ENCODE results near the gene LSM6.

The LSM6 gene

DNA sequence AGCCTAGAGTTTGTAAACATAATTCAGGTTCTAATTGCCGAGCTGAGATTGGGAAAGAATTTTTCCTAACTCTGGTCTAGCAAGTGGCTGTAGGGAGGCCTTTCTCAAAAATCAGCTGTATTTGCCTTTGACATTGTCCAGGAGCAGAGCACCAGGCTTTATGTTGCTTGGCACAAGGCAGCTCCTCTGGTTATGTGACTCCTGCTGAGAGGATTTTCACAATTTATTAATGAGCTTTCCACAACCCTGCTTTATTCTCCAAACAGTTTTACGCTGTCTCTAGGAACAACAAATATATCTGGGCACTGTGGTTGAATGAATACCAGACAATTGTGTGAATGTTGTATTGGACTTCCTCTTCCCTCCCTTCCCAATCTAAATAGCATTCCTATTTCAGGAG is 14.9 kb downstream of the LSM6 start:
- DNase-seq: no peak

DNA sequence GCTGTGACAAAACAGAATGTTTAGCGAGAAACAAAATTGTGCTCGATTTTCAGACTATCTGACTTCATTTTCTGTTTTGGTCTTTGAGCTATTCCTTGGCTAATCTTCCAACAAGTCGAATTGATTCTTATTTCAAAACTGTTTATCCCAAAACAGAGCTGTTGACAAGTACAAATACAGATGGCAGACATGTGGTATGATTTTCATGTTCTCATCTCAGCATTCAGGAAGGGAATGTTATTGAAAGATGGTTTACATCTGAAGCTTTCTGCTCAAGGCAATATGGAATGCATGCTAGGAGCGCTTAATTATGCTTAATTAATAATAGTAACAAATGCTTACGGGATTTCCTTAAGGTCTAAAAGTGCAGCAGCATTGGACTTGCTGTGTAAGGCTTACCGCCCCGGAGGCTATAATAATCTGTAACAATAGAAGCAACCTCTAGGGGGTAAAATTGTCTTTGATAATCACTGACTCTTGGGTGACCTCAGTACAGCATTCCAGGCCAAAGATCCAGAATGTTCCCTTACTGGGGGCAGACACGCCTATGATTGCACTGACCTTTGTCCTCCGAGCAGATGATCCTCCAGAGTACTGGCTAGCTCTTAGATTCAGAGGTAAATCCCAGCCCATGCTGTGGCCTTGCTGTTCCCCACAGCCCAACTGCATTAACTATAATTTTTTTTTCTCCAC is 16.4 kb downstream of the LSM6 start:
- DNase-seq: no peak

DNA sequence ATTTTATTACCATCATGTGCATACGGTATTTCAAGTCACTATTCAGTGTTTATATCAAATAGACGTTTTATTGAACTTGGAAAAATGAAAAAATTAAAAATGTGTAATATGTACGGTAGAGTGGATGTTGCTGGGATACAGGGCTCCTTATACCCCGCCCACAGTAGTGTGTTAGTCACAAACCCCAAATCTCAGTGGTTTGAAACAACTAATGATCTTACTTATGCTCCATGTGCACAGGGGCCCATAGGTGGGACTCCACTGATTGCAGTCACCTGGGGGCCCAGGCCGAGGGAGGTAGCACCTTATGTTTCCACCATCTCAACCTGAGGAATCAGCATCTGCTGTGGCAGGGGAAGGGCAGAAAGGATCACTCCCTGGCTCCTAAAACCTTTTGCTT is 18.1 kb downstream of the LSM6 start:
- DNase-seq: no peak

DNA sequence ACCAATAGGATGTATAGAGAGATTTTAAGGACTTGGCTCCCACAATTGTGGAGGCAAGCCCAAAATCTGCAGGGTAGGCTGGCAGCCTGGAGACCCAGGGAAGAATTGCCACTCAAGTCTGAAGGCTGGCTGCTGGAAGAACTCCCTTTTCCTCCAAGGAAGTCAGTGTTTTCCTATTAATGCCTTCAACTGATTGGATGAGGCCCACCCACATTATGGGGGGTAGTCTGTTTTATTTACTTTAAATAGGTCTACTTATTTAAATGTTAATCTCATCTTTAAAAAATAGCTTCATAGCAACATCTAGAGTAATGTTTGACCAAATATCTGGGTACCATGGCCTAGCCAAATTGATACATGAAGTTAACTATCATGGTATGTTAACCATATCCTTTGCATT is 18.7 kb downstream of the LSM6 start:
- DNase-seq: no peak

DNA sequence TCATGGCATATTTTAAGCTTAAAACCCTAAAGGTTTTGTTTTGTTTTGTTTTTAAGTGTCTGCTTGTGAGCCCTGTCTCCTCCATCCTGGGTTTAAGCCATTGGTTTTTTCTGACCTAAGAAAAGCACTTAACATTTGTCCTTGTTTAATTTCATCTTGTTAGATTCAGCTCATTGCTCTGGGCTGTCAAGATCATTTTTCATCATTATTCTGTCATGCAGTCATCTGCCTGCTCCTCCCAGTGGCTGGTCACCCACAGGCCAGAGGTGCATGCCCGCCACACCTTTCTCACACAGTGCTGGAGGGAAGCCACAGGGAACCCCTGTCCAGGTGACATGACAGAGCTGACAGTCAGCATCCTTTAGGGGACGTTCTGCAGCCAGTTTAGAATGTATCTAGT is 27.1 kb downstream of the LSM6 start:
- DNase-seq: no peak

GRCh38 chr4:146207410-146207809 is 31.9 kb downstream of the LSM6 start:
- DNase-seq: no peak

GRCh38 chr4:146210890-146211289 is 35.4 kb downstream of the LSM6 start:
- DNase-seq: no peak

DNA sequence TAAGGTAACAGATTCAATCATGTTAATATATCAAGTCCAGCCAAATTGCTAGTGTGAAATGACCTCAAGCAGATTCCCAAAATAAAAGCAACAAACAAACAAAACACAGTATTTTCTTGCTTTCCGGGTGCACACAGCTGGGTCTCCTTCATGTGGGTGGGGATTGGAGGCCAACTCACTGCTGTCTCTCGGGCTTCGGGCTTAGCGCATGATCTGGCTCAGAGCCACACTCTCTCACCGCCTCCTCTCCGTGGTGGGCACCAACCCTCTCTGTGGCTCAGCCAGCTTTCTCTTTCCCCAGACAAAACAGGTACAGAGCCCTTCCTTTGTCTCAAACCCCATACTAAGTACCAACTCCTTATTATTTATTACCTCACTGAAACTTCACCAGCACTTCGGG is 35.9 kb downstream of the LSM6 start:
- DNase-seq: no peak

- no peak for DNase-seq
Observed at GRCh38 chr4:146212781-146213180, 37.3 kb downstream of the LSM6 start.

DNA sequence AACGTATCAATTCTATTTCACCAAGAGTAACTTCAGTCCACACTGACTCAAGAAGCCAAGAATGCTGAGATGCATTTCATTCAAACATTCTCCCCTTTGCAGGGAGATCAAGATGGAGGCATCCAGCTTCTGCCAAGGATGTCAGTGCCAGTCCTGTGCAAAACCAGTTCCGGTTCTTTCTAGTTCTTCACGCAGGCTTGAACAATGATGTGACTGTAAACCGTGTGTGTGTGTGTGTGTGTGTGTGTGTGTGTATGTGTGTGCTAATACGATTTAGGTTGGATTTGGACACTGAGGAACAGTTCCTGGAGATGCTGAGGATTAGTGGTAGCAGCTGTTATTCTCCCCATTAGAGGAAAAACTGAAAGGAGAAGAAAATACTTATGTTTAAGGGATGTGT is 38.7 kb downstream of the LSM6 start, which contains the start of gene REELD1:
REELD1 (plus strand) TSS at position 301 of the 400 bp plus-strand sequence. CDS start 2,415 bp downstream, outside the sequence.
- DNase-seq: no peak

- no peak for DNase-seq
Observed at GRCh38 chr4:146222313-146222712, 46.8 kb downstream of the LSM6 start.

- DNase-seq: no peak
Observed at GRCh38 chr4:146224326-146224966, 48.9 kb downstream of the LSM6 start.

- no peak for DNase-seq
Observed at GRCh38 chr4:146229406-146229805, 53.9 kb downstream of the LSM6 start.

DNA sequence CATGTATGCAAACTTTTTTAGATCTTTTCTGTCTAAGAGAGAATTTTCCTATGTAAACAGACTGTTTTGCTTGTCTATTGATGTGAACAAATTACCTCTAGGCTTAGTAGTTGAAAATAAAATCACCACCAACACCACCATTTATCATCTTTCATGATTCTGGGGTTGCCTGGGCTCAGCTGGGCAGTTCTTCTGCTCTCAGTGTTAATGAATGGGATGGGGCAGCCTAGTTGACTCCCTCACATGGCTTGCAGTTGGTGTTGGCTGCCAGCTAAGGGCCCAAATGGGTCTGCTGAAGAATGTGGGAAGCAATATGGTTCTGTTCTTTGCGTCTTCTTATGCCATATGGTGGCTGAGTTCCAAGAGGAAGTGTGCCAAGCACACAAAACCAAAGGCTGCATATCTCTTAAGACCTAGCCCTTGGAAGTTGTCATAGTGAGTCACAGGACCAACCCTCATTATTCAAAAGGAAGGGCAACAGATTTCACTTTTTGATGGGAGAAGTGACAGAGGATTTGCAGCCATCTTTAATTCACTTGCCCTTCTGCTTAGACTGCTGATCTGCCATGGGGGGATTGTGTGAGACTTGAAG is 56.7 kb downstream of the LSM6 start:
- DNase-seq: no peak

DNA sequence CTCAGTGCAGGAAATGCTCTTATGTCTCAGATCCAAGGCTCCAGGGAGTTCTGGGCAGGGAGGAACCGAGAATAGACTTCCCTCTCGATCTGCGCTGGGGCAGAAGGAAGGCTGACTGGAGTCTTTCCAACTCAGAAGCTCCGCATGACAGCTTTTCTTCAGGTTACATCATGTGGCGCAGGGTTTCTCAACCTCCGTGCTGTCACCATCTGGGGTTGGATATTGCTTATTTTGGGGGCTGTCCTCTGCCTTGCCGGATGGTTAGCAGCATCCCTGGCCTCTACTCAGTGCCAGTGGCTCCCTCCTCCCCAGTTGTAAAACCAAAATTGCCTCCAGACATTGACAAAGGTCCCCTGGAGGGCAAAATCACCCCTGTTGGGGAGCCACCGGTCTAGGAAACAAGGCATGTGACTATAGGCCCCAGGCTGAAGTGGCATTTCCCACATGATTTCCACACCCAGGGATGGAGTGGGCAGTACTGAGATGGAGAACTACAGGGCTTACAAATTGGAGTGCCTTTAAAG is 60.2 kb downstream of the LSM6 start:
- no peak for DNase-seq

DNA sequence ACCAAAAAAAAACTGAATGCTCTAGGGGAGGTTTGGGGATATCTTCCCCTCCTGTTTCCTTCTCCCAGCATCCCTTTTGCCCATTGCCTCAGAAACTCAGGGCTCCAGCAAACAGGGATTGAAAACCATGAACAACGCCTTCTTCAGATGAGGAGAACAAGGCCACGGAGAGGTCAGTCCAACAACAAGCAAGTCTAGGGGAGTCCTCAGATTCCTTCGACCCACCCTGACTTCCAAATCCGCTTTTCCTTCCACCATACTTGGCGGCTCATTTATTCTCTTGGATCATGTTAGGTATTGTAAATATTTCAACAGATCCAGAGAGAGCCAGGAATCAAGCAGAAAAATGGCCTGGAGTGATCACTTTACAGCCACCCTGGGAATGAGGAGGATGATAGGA is 60.7 kb downstream of the LSM6 start:
- DNase-seq: no peak

DNA sequence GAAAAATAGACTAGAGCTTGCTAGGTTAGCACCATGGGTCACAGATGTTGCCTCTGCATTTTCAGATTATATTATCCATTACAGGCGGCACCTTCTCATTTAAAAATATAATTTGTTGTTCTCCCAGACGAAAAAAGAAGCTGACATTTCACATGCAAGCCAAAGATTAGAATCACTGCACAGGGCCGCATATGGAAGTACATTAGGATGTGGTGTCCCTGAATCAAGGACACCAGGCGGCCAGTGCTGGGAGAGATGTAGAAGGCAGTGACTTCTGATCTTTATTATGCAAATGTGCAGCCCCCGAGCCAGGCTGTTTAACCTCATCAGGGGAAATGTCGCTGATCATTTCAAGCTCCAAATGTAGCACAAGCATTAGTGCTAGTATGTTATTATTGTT is 61.6 kb downstream of the LSM6 start:
- DNase-seq: no peak

GRCh38 chr4:146238107-146238506 is 62.6 kb downstream of the LSM6 start:
- no peak for DNase-seq
